CD14-positive monocyte (primary cell): ENCODE results near the gene ATXN2. TPM values are rescaled to one million over a fixed set of nuclear protein-coding genes. Genes with fewer than 3 reads are reported as not detected.
"Not testable (repeated sequence)": the region's sequence is repeated elsewhere in the genome, so short reads cannot be mapped to it uniquely, and the experiment has no call there.

Experiments
- DNase-seq, 3 donors: peaks; one replicate each; pipeline ENCODE4 v3.0.0-alpha.2; 2011 to 2022
- H2AFZ ChIP-seq: 2 replicates; pipeline ENCODE4 v1.6.0; 2012; ENCODE audit warnings: mild to moderate bottlenecking, low read depth, low read length, inconsistent platforms; ENCODE audit not compliant: insufficient read depth, poor library complexity, severe bottlenecking
- H3K27ac ChIP-seq, 2 donors: 1 replicate in 1 of 2; 2 replicates in 1 of 2; pipeline ENCODE4 v1.5.1; 2012 to 2013; ENCODE audit warnings: low read length in 2 of 2, control low read depth in 1 of 2, inconsistent platforms in 1 of 2, low read depth in 1 of 2, mild to moderate bottlenecking in 1 of 2
- H3K27me3 ChIP-seq, 2 donors: one replicate each; pipeline versions ENCODE4 v1.6.0 to v1.6.1; 2011 to 2013; ENCODE audit warnings: low read length in 2 of 2; ENCODE audit not compliant: control insufficient read depth in 2 of 2, insufficient read depth in 2 of 2
- H3K36me3 ChIP-seq, 2 donors: replicated peaks in 1 of 2; 1 replicate in 1 of 2; 2 replicates in 1 of 2; pipeline versions ENCODE4 v1.5.1 to v1.6.1; 2012 to 2013; ENCODE audit warnings: low read length in 2 of 2, control low read depth in 1 of 2, inconsistent platforms in 1 of 2, mild to moderate bottlenecking in 1 of 2; ENCODE audit not compliant: insufficient read depth in 2 of 2, control insufficient read depth in 1 of 2
- H3K4me1 ChIP-seq, 2 donors: 1 replicate in 1 of 2; 2 replicates in 1 of 2; pipeline versions ENCODE4 v1.5.1 to v1.6.1; 2012 to 2013; ENCODE audit warnings: low read length in 2 of 2, control low read depth in 1 of 2, inconsistent platforms in 1 of 2, mild to moderate bottlenecking in 1 of 2, moderate library complexity in 1 of 2; ENCODE audit not compliant: insufficient read depth in 2 of 2, control insufficient read depth in 1 of 2
- H3K4me2 ChIP-seq: replicated peaks from 2 replicates; pipeline ENCODE3; 2012; ENCODE audit warnings: low read length, moderate library complexity, mild to moderate bottlenecking; ENCODE audit not compliant: poor library complexity, severe bottlenecking; ENCODE audit errors: extremely low read depth
- H3K4me3 ChIP-seq, 3 experiments: fragments of 200-600 bp in 1 of 3; sonication (generic) in 1 of 3; replicated peaks in 1 of 3; 1 replicate in 2 of 3; 2 replicates in 1 of 3; pipeline ENCODE4 v1.5.1; 2011 to 2013; ENCODE audit warnings: low read length in 3 of 3, mild to moderate bottlenecking in 3 of 3, control low read depth in 2 of 3, low read depth in 2 of 3, inconsistent platforms in 1 of 3, moderate library complexity in 1 of 3
- H3K79me2 ChIP-seq: 2 replicates; pipeline ENCODE4 v1.6.0; 2012; ENCODE audit warnings: mild to moderate bottlenecking, control low read depth, inconsistent platforms, low read length, moderate library complexity; ENCODE audit not compliant: insufficient read depth
- H3K9ac ChIP-seq: 2 replicates; pipeline ENCODE4 v1.6.0; 2017; ENCODE audit warnings: low read length, mild to moderate bottlenecking; ENCODE audit not compliant: insufficient read depth, poor library complexity, severe bottlenecking
- H3K9me3 ChIP-seq, 2 donors: replicated peaks in 1 of 2; 1 replicate in 1 of 2; 2 replicates in 1 of 2; pipeline versions ENCODE4 v1.5.1 to v1.6.1; 2012 to 2013; ENCODE audit warnings: low read length in 2 of 2, control low read depth in 1 of 2; ENCODE audit not compliant: control insufficient read depth in 1 of 2, insufficient read depth in 1 of 2
- H4K20me1 ChIP-seq: 2 replicates; pipeline ENCODE4 v1.6.0; 2012; ENCODE audit warnings: mild to moderate bottlenecking, low read length, control low read depth, moderate library complexity; ENCODE audit not compliant: insufficient read depth
- H3K27ac Mint-ChIP-seq, 7 donors: one replicate each; pipeline ENCODE4 v1.8.0; 2020; ENCODE audit warnings: mild to moderate bottlenecking in 7 of 7, mixed read lengths in 7 of 7, moderate library complexity in 6 of 7, inconsistent platforms in 2 of 7
- H3K27me3 Mint-ChIP-seq, 3 donors: one replicate each; pipeline ENCODE4 v1.8.0; 2021 to 2022; ENCODE audit warnings: low read depth in 3 of 3, mild to moderate bottlenecking in 3 of 3, mixed read lengths in 3 of 3, moderate library complexity in 3 of 3, inconsistent platforms in 1 of 3
- H3K36me3 Mint-ChIP-seq, 2 donors: one replicate each; pipeline ENCODE4 v1.8.0; 2020; ENCODE audit warnings: mixed read lengths in 2 of 2, inconsistent platforms in 1 of 2, mild to moderate bottlenecking in 1 of 2
- H3K4me1 Mint-ChIP-seq: one replicate; pipeline ENCODE4 v1.8.0; 2020; ENCODE audit warnings: mild to moderate bottlenecking, mixed read lengths
- H3K4me3 Mint-ChIP-seq, 2 donors: one replicate each; pipeline ENCODE4 v1.8.0; 2020; ENCODE audit warnings: mild to moderate bottlenecking in 2 of 2, mixed read lengths in 2 of 2, moderate library complexity in 1 of 2
- H3K9me3 Mint-ChIP-seq, 7 donors: one replicate each; pipeline ENCODE4 v1.8.0; 2020 to 2022; ENCODE audit warnings: mixed read lengths in 7 of 7, mild to moderate bottlenecking in 6 of 7, moderate library complexity in 6 of 7, inconsistent platforms in 2 of 7
- CTCF ChIP-seq: fragments of 200-600 bp; IDR thresholded peaks from one replicate; pipeline ENCODE4 v1.8.0; 2022; ENCODE audit warnings: antibody characterized with exemption, mild to moderate bottlenecking
- WGBS: methylation state at CpG from one replicate; pipeline ENCODE4 v1.1.5; 2013; ENCODE audit warnings: missing lambda C conversion rate; ENCODE audit not compliant: insufficient coverage; 5-methylcytosine and 5-hydroxymethylcytosine counted together
- intact Hi-C, 2 donors: fragments of 100-400 bp; cut with micrococcal nuclease; formaldehyde crosslinking; loops; one replicate each; pipeline versions ENCODE4 v1.15.0 to v1.15.1; 2023
- polyA plus RNA-seq, 3 donors: library from polyadenylated mRNA; depleted of rRNA in 1 of 3; unstranded in 2 of 3; stranded (reverse) in 1 of 3; fragments of 300-500 nt in 2 of 3; fragments of >200 nt in 1 of 3; fragmentation: Illumina TruSeq in 2 of 3; gene quantifications; 1 replicate in 2 of 3; 2 replicates in 1 of 3; pipeline ENCODE4 v1.2.3, GENCODE V29; 2012 to 2021

ATXN2 gene
- polyA plus RNA-seq, 3 donors: 4.3 to 28.8 (median 11.9) TPM

GRCh38 chr12:111602348-111602747, 3.2 kb upstream of the ATXN2 start:
- Mint-ChIP-seq H3K9me3 (no peaks in the 10 kb centered on the region), H3K27ac (no peak overlapping the region), H3K4me3 (no peak overlapping the region), H3K27me3 (peaks cover 0 to 3% (median 2%) of the 10 kb centered on the region in 3 donors), H3K4me1 (peaks cover 9% of the 10 kb centered on the region), H3K36me3 (no peaks in the 10 kb centered on the region)
- Histone ChIP-seq H3K27me3 (no peaks in the 10 kb centered on the region), H3K9ac (no peak overlapping the region), H2AFZ (no peak overlapping the region), H3K4me3 (no peak overlapping the region), H3K4me1 (peaks cover 12 to 13% of the 10 kb centered on the region in 2 donors), H3K9me3 (no peaks in the 10 kb centered on the region), H3K27ac (no peak overlapping the region), H3K36me3 (no peaks in the 10 kb centered on the region), H3K79me2 (peaks cover 18% of the 10 kb centered on the region), H4K20me1 (peaks cover 10% of the 10 kb centered on the region), H3K4me2 (no peak overlapping the region)
- intact Hi-C loops: no loop called here
- DNase-seq: no peak
- TF ChIP-seq CTCF: no peak
- WGBS: no CpG with 5 or more reads among the region's 2 CpGs

- H3K4me3 ChIP-seq, H3K36me3 ChIP-seq, H3K27ac ChIP-seq, H3K9me3 Mint-ChIP-seq, DNase-seq, H3K36me3 Mint-ChIP-seq, H3K27me3 Mint-ChIP-seq, H3K9me3 ChIP-seq, H3K27ac Mint-ChIP-seq, intact Hi-C loops, H2AFZ ChIP-seq, H3K4me2 ChIP-seq, H3K4me3 Mint-ChIP-seq, H3K9ac ChIP-seq, H3K27me3 ChIP-seq: not testable (repeated sequence)
- Histone ChIP-seq H4K20me1 (peaks cover 24% of the 10 kb centered on the region), H3K79me2 (peaks cover 32% of the 10 kb centered on the region), H3K4me1 (peaks cover 17 to 26% of the 10 kb centered on the region in 2 donors)
- H3K4me1 Mint-ChIP-seq: peaks cover 22% of the 10 kb centered on the region
- WGBS: 97% methylated on average over 5 of the region's 12 CpGs
Observed at GRCh38 chr12:111600986-111601385, 1.9 kb upstream of the ATXN2 start.
